ENCODE data around the gene TARDBP. TPM values are rescaled to one million over a fixed set of nuclear protein-coding genes. Genes with fewer than 3 reads are reported as not detected.

Gene TARDBP
- polyA plus RNA-seq, 2 donors: 69.0 to 115 TPM

Other genes starting within 250 kb of the TARDBP start
- 10 to 100 TPM; 10.8 to 18.1 TPM for gene CASZ1, start 216.0 kb upstream of the TARDBP start, polyA plus RNA-seq
- gene MASP2, start 34.6 kb downstream of the TARDBP start, polyA plus RNA-seq: under 1 TPM in 1 of 2 donors, not detected in 1; 0.02 TPM
- 10 to 100 TPM; 58.4 to 65.2 TPM for gene SRM, start 47.4 kb downstream of the TARDBP start, polyA plus RNA-seq
- gene EXOSC10, start 87.2 kb downstream of the TARDBP start, polyA plus RNA-seq: 10 to 100 TPM; 30.7 to 35.1 TPM
- under 1 TPM; 0.10 to 0.28 TPM for gene ANGPTL7, start 176.7 kb downstream of the TARDBP start, polyA plus RNA-seq
- gene MTOR, start 249.9 kb downstream of the TARDBP start, polyA plus RNA-seq: 10 to 100 TPM; 16.0 to 17.7 TPM

Measured in esophagus (tissue), 2 donors.